NT2/D1 (cell line): ENCODE data around the gene IKZF2.

Experiments
- SUZ12 ChIP-seq: IDR thresholded peaks from 2 replicates; pipeline ENCODE4 v1.6.1; 2011; ENCODE audit not compliant: insufficient read length, insufficient read depth; ENCODE audit errors: extremely low read depth
- YY1 ChIP-seq: IDR thresholded peaks from 2 replicates; pipeline ENCODE4 v1.6.1; 2011; ENCODE audit not compliant: insufficient read length, insufficient read depth
- ZNF274 ChIP-seq: IDR thresholded peaks from 2 replicates; pipeline ENCODE4 v1.6.1; 2011; ENCODE audit warnings: mild to moderate bottlenecking, low read depth, low read length

DNA sequence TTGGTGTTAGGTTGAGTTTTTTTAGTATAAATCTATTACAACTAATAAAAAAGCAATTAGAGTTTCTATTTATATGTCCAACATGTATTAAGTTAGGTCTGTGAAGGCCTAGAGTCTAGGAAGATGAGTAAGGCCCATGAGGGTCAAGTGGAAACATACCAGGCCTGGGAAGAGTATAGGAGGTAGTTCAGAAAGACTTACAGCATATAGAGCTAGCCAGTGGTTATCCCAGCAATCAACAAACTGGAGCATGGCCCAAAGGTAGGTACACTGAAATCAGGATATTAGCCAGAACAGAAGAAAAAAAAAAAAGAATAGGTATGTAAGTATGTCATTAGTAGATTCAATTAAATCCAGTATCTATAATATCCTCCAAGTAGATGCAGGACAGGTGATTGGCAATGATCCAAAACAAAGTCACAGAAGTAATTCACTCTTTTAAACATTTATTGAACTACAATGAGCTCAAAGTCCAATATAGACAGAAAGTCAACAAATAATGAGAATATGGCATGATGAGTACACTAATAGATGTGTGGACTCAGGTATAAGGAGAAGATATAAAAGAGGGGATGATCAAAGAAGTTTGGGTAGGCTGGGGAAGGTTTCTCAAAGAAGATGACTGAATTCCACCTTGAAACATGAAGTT lies 70.3 kb downstream of the IKZF2 start:
- TF ChIP-seq ZNF274 (no peak), YY1 (no peak), SUZ12 (no peak)
